HCT116 (cell line): ENCODE measurements around the gene KLK1.

Source experiments
- CEBPB ChIP-seq: IDR thresholded peaks from 2 replicates; pipeline ENCODE4 v1.6.1; 2012; ENCODE audit warnings: low read depth
- CTCF ChIP-seq, 3 experiments: fragments of 200-600 bp in 1 of 3; sonication (generic) in 1 of 3; IDR thresholded peaks in 2 of 3; conservative IDR thresholded peaks in 1 of 3; 2 replicates each; pipeline ENCODE4 v1.5.1; 2012 to 2017; ENCODE audit warnings: low read depth in 2 of 3, low read length in 2 of 3, antibody characterized with exemption in 1 of 3, borderline replicate concordance in 1 of 3, control low read depth in 1 of 3, mild to moderate bottlenecking in 1 of 3, mixed read lengths in 1 of 3, mixed run types in 1 of 3, moderate library complexity in 1 of 3; ENCODE audit not compliant: insufficient read depth in 1 of 3
- EGR1 ChIP-seq: IDR thresholded peaks from 2 replicates; pipeline ENCODE4 v1.6.1; 2012; ENCODE audit warnings: low read depth
- ELF1 ChIP-seq: IDR thresholded peaks from 2 replicates; pipeline ENCODE4 v1.6.1; 2012; ENCODE audit warnings: low read depth, borderline replicate concordance
- POLR2A ChIP-seq: IDR thresholded peaks from 2 replicates; pipeline ENCODE4 v1.7.0; 2011; ENCODE audit warnings: borderline replicate concordance; ENCODE audit not compliant: insufficient read depth, insufficient read length; ENCODE audit errors: extremely low read depth
- TCF7L2 ChIP-seq: IDR thresholded peaks from 2 replicates; pipeline ENCODE4 v1.7.0; 2011; ENCODE audit warnings: borderline replicate concordance, inconsistent platforms; ENCODE audit not compliant: insufficient read depth, insufficient read length; ENCODE audit errors: extremely low read depth
- ZNF274 ChIP-seq: fragments of 200-500 bp; sonication (Bioruptor generic); IDR thresholded peaks from 2 replicates; pipeline ENCODE4 v1.6.1; 2014; ENCODE audit warnings: mild to moderate bottlenecking, low read depth, low read length, inconsistent platforms

DNA sequence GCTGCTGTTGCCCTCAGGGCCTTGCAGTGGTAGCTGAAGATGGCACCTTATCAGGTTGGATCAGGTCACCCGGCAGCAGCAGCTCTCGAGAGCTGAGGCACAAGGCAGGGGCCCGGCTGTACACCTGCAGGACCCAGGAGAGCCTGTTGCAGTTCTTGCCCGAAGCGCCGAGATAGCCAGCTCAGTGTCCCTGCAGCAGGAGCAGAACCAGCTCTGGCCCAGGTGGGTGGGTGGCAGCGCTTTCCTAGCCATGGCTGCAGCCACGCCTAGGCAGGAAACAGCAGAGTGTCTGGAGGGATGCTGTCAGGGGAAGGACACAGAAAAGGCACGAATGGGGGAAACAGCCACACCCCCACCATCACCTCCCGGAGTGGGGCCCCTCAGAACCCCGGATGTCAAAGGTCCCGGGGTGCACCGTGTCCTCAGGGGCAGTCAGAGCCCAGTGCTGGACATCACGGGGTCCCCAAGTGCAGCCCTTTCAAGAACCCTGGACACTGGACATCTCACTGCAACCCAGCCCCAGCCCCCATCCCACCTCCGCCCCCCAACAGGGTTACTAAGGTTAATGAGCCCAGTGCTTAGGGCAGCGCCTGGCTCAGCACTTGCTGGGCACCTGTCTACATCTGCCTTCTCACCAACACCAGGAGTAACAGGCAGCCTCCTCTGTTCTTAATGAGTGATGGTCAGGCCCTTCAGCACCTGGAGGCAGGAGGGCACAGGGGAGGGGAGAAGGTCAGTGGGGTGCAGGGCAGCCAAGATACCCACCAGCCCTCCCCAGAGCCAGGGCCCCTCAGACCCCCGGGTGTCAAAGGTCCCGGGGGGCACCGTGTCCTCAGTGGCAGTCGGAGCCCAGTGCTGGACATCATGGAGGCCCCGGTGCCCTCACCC is 24.7 kb downstream of the KLK1 start:
- no peak for TF ChIP-seq CTCF (IDR thresholded peaks at IDR 0.05 in 2 of 3, conservative IDR thresholded peaks at IDR 0.05 in 1 of 3; ENCODE audit: borderline replicate concordance in 1 of 3, insufficient read depth in 1 of 3, low read depth in 2 of 3, low read length in 2 of 3)
- no peak for TF ChIP-seq ZNF274
- TF ChIP-seq POLR2A = no peak
- TF ChIP-seq TCF7L2 = no peak
- TF ChIP-seq CEBPB = no peak
- no peak for TF ChIP-seq ELF1
- TF ChIP-seq EGR1 = no peak
